ENCODE data around the gene KDM2A. TPM values are rescaled to one million over a fixed set of nuclear protein-coding genes. Genes with fewer than 3 reads are reported as not detected.

The KDM2A gene
- total RNA-seq, 1 donor from 2014 or later: 34.1 TPM

GRCh38 chr11:67261640-67261945 lies 142.5 kb downstream of the KDM2A start:
- no peak overlapping the region for H3K4me3 ChIP-seq (ENCODE audit: low read depth, low read length)
- no peak for DNase-seq (ENCODE audit: low read depth)
- peak; percentile 27 for TF ChIP-seq CTCF (conservative IDR thresholded peaks at IDR 0.05; ENCODE audit: low read depth, low read length)

- no peak overlapping the region for H3K4me3 ChIP-seq (ENCODE audit: low read depth, low read length)
- no peak for TF ChIP-seq CTCF (conservative IDR thresholded peaks at IDR 0.05; ENCODE audit: low read depth, low read length)
- no peak for DNase-seq (ENCODE audit: low read depth)
These were observed 143.1 kb downstream of the KDM2A start for GRCh38 chr11:67261946-67262681.

- peak; percentile 86 for TF ChIP-seq CTCF (conservative IDR thresholded peaks at IDR 0.05; ENCODE audit: low read depth, low read length)
- no peak for DNase-seq (ENCODE audit: low read depth)
- no peak overlapping the region for H3K4me3 ChIP-seq (ENCODE audit: low read depth, low read length)
These were observed 143.9 kb downstream of the KDM2A start for GRCh38 chr11:67262731-67263675.

GRCh38 chr11:67264260-67264659 lies 145.2 kb downstream of the KDM2A start:
- H3K4me3 ChIP-seq (ENCODE audit: low read depth, low read length): no peak overlapping the region
- DNase-seq (ENCODE audit: low read depth): no peak
- TF ChIP-seq CTCF (conservative IDR thresholded peaks at IDR 0.05; ENCODE audit: low read depth, low read length): no peak

- no peak for DNase-seq (ENCODE audit: low read depth)
These were observed 146.0 kb downstream of the KDM2A start for GRCh38 chr11:67264877-67265632.

More at GRCh38 chr11:67264877-67265632, 146.0 kb downstream of the KDM2A start:
- H3K4me3 ChIP-seq (ENCODE audit: low read depth, low read length): no peak overlapping the region
- no peak for TF ChIP-seq CTCF (conservative IDR thresholded peaks at IDR 0.05; ENCODE audit: low read depth, low read length)
